A673 (cell line): Measurements from ENCODE around the gene PBX1. TPM values are rescaled to one million over a fixed set of nuclear protein-coding genes. Genes with fewer than 3 reads are reported as not detected.

Experiments used
- BruUV-seq: library from RNA; stranded (reverse); fragments of 400-500 nt; replicated peaks from 2 replicates; lab custom pipeline; 2021; lab: Mats Ljungman, UMichigan
- CTCF ChIA-PET: fragments of 300-600 bp; sonication (Branson Sonifier 250); formaldehyde crosslinking; loops from one replicate; lab custom pipeline; 2022; ENCODE audit warnings: antibody characterized with exemption; lab: Charles Lee
- POLR2A ChIA-PET: fragments of 300-600 bp; sonication (Branson Sonifier 250); formaldehyde crosslinking; loops from one replicate; lab custom pipeline; 2022; ENCODE audit warnings: antibody characterized with exemption; ENCODE audit not compliant: low non-redundant PET; lab: Charles Lee
- DNase-seq: peaks from one replicate; pipeline ENCODE4 v3.0.0-alpha.2; 2015; ENCODE audit warnings: low spot score
- H3K27ac ChIP-seq: fragments of 200-600 bp; sonication (generic); 2 replicates; pipeline ENCODE4 v1.5.1; 2016; ENCODE audit warnings: mixed run types, low read depth, mild to moderate bottlenecking, mixed read lengths, antibody characterized with exemption, low read length; ENCODE audit not compliant: poor library complexity, severe bottlenecking
- H3K27me3 ChIP-seq: fragments of 200-600 bp; sonication (generic); replicated peaks from 2 replicates; pipeline ENCODE4 v1.6.1; 2017; ENCODE audit warnings: mixed run types, low read depth, mild to moderate bottlenecking, mixed read lengths, antibody characterized with exemption, low read length; ENCODE audit not compliant: insufficient read depth, poor library complexity
- H3K36me3 ChIP-seq: fragments of 200-600 bp; sonication (generic); 2 replicates; pipeline ENCODE4 v1.6.1; 2016; ENCODE audit warnings: mixed run types, mild to moderate bottlenecking, mixed read lengths, antibody characterized with exemption, low read length; ENCODE audit not compliant: insufficient read depth, poor library complexity, severe bottlenecking
- H3K4me1 ChIP-seq: fragments of 200-600 bp; sonication (generic); 2 replicates; pipeline ENCODE4 v1.6.1; 2017; ENCODE audit warnings: mixed run types, mild to moderate bottlenecking, mixed read lengths, antibody characterized with exemption, low read length; ENCODE audit not compliant: insufficient read depth, poor library complexity, severe bottlenecking
- H3K4me3 ChIP-seq: fragments of 200-600 bp; sonication (generic); 2 replicates; pipeline ENCODE4 v1.5.1; 2016; ENCODE audit warnings: low read depth, mixed run types, mild to moderate bottlenecking, mixed read lengths, low read length; ENCODE audit not compliant: poor library complexity, severe bottlenecking
- H3K9me3 ChIP-seq: fragments of 200-600 bp; sonication (generic); 2 replicates; pipeline ENCODE4 v1.6.1; 2016; ENCODE audit warnings: mixed run types, low read depth, mild to moderate bottlenecking, mixed read lengths, antibody characterized with exemption, low read length; ENCODE audit not compliant: poor library complexity, severe bottlenecking
- EZH2 ChIP-seq: fragments of 200-600 bp; sonication (generic); IDR thresholded peaks from 2 replicates; pipeline ENCODE4 v1.6.1; 2017; ENCODE audit warnings: borderline replicate concordance, low read depth, mild to moderate bottlenecking, mixed read lengths, antibody characterized with exemption, low read length; ENCODE audit not compliant: poor library complexity, severe bottlenecking
- intact Hi-C: fragments of 100-400 bp; cut with micrococcal nuclease; formaldehyde crosslinking; loops from one replicate; pipeline ENCODE4 v1.10.0; 2022; ENCODE audit not compliant: unreplicated experiment
- total RNA-seq: library from RNA; stranded (reverse); gene quantifications from 2 replicates; pipeline ENCODE4 v1.2.3, GENCODE V29; 2021
- TF ChIP-seq, protein P1 (sequence below): fragments of 300-800, 200-600 bp; sonication (generic); conservative IDR thresholded peaks from 2 replicates; pipeline ENCODE4 v1.5.1; 2017; ENCODE audit warnings: low read depth, mild to moderate bottlenecking, antibody characterized with exemption, low read length, moderate library complexity, mixed read lengths

The PBX1 gene
- total RNA-seq, 1 experiment from 2014 or later, result 51.5 TPM

DNA sequence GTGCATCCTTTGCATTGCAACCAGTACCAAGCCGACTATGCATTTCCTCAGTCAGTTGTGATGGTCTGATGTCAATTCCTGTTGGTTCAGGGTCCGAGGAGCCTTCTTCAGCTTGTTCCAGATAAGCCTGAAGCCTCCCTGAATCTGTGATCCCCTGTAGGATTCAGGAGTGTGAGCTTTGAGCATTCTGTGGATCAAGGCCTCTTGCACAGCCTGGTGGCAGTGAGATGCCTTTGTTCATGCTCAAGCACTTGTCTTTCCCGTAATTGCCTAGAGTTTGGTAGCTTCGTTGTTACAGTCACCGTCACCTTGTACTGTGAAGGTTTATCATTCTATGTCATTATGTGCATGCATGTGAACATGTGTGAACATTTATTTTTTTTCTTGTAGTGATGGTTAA lies 103.5 kb downstream of the PBX1 start:
- POLR2A ChIA-PET, result no interaction called here
- Histone ChIP-seq H3K27ac (peak overlapping the region; percentile 15), H3K4me3 (no peak overlapping the region), H3K4me1 (peaks cover 11% of the 10 kb centered on the region), H3K36me3 (no peaks in the 10 kb centered on the region), H3K27me3 (no peaks in the 10 kb centered on the region), H3K9me3 (no peaks in the 10 kb centered on the region)
- TF ChIP-seq, protein P1, sequence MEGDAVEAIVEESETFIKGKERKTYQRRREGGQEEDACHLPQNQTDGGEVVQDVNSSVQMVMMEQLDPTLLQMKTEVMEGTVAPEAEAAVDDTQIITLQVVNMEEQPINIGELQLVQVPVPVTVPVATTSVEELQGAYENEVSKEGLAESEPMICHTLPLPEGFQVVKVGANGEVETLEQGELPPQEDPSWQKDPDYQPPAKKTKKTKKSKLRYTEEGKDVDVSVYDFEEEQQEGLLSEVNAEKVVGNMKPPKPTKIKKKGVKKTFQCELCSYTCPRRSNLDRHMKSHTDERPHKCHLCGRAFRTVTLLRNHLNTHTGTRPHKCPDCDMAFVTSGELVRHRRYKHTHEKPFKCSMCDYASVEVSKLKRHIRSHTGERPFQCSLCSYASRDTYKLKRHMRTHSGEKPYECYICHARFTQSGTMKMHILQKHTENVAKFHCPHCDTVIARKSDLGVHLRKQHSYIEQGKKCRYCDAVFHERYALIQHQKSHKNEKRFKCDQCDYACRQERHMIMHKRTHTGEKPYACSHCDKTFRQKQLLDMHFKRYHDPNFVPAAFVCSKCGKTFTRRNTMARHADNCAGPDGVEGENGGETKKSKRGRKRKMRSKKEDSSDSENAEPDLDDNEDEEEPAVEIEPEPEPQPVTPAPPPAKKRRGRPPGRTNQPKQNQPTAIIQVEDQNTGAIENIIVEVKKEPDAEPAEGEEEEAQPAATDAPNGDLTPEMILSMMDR, result peak; percentile 37
- TF ChIP-seq EZH2, result no peak
- intact Hi-C loops, result no loop called here
- DNase-seq, result peak; percentile 50
- BruUV-seq, result no TSS peak
- CTCF ChIA-PET, result interaction anchor here (1.1 kb wide), 1 partner anchor 11 kb away, joined by 5 read pairs; no protein-coding TSS in a partner anchor

DNA sequence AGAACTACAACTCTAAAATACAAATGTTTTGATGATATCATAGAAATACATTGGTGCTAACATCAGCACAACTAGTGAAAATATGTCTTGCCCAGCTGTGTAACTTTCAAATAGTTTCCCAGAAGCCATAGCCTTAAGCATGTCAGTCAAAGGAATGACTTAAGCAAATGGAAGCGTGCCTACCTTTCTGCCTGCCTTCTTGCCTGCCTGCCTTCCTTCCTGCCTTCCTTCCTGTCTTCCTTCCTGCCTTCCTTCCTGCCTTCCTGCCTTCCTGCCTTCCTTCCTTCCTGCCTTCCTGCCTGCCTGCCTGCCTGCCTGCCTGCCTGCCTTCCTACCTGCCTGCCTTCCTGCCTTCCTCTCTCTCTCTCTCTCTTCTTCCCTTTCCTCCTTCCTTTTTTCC lies 104.0 kb downstream of the PBX1 start:
- DNase-seq, result peak; percentile 27
- peak overlapping the region; percentile 15 for H3K27ac ChIP-seq
- H3K36me3 ChIP-seq, result no peaks in the 10 kb centered on the region
- H3K4me1 ChIP-seq, result peaks cover 11% of the 10 kb centered on the region
- H3K4me3 ChIP-seq, result no peak overlapping the region
- BruUV-seq, result no TSS peak
- CTCF ChIA-PET, result interaction anchor here (1.1 kb wide), 1 partner anchor 11 kb away, joined by 5 read pairs; no protein-coding TSS in a partner anchor
- intact Hi-C loops, result no loop called here
- H3K27me3 ChIP-seq, result no peaks in the 10 kb centered on the region
- TF ChIP-seq, protein P1, result no peak
- TF ChIP-seq EZH2, result no peak
- H3K9me3 ChIP-seq, result no peaks in the 10 kb centered on the region
- POLR2A ChIA-PET, result interaction anchor here (0.6 kb wide), 1 partner anchor 96 kb away, joined by 5 read pairs; no protein-coding TSS in a partner anchor

DNA sequence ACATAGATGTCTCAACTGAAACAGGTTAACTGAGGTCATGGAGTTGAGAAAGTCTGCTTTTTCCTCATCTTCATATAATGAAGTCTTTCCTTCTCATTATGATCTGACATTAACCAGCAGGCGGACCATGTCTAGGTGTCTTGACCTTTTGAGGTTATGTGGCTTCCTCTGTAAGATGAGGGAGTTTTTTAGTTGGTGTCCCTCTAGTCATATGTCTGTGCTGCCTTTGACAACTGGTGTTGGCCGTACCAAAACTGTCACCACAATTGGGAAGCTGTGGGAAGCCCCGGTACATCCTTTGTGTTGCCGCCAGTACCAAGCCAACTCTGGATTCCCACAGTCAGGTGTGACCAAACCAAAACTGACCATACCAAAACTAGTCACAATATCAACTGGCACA lies 105.1 kb downstream of the PBX1 start:
- Histone ChIP-seq H3K36me3 (no peaks in the 10 kb centered on the region), H3K4me1 (peaks cover 11% of the 10 kb centered on the region), H3K27ac (no peak overlapping the region), H3K9me3 (no peaks in the 10 kb centered on the region), H3K27me3 (no peaks in the 10 kb centered on the region), H3K4me3 (no peak overlapping the region)
- TF ChIP-seq, protein P1, result no peak
- TF ChIP-seq EZH2, result no peak
- intact Hi-C loops, result no loop called here
- no peak for DNase-seq
- POLR2A ChIA-PET, result no interaction called here
- CTCF ChIA-PET, result no interaction called here
- no TSS peak for BruUV-seq
